Measurements from ENCODE around the gene TNFRSF9. TPM values are rescaled to one million over a fixed set of nuclear protein-coding genes. Genes with fewer than 3 reads are reported as not detected.

The TNFRSF9 gene
- total RNA-seq, 1 donor from 2014 or later: 0.20 TPM

DNA sequence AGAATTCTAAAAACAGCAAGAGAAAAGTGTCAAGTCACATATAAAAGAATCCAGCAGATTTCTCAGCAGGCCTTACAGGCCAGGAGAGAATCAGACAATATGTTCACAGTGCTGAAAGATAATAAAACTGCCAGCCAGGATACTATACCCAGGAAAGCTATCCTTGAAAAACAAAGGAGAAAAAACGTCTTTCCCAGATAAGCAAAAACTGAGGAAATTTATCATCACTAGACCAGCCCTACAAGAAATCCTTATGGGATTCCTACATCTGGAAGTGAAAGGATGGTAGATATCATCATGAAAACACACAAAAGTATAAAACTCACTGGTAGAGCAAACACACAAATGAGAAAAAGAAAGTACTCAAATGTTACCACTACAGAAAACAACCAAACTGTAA, 62.6 kb downstream of the TNFRSF9 start:
- no peak for DNase-seq (ENCODE audit: low read depth, low spot score)

DNA sequence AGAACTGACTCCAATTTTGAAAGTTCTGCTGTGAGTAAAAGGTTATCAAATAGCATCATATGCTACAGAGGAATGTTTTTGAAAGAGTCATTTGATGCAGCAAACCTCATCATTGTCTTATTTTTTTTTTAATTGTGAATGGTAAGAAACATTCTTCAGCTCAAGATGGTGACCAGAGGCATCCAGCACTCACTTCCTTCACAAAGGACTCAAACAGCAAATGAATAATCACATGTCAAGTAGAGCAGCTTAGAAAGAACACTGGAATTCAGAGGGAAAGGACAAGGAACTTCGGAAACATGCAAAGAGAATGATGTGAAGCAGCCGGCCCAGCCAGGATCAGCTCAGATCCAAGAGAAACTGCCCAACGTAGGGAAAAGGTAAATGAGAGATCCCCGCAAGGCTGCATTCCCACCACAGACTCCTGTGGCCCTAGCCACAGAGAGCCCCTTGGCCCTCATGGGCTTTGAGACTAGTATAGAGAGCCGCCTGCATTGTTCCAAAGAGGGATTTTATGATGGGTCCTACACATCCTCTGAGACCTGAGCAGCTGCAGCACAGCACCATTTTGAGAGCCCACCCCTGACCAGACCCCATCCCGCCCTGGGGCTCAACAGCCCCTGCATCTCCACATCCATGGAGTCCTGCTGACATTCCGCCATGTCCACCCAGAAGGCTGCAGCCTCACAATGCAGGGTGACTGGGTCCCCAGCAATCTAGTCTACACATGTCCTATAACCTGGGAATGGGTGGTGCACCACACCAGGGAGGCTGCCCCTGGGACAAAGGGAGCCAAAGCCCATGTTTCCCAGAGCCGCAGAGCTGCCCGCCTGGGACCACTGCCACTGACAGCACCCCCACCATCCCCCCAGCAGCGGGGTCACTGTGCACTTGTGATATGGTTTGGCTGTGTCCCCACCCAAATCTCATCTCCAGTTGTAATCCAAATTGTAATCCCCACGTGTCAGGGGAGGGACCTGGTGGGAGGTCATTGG, 66.5 kb downstream of the TNFRSF9 start:
- DNase-seq (ENCODE audit: low read depth, low spot score): no peak

DNA sequence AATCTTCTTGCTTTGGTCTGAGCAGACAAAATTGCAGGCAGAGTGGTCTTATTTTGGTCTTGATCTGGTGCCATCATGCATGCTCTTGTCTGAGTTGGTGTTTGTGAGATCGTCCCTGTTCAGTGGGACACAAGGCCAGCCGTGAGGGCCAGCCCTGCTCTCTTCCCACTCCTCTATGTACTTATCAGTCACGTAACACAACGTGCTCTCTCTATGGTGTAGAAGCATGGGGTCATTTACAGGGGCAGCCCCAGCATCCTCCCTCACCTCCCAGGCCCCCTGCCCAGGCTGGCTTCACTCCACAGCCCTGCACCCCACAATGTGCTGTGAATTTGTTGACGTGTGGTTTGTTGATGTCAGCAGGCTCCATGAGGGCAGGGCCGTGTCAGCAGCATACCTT, 69.5 kb downstream of the TNFRSF9 start:
- no peak for DNase-seq (ENCODE audit: low read depth, low spot score)

DNA sequence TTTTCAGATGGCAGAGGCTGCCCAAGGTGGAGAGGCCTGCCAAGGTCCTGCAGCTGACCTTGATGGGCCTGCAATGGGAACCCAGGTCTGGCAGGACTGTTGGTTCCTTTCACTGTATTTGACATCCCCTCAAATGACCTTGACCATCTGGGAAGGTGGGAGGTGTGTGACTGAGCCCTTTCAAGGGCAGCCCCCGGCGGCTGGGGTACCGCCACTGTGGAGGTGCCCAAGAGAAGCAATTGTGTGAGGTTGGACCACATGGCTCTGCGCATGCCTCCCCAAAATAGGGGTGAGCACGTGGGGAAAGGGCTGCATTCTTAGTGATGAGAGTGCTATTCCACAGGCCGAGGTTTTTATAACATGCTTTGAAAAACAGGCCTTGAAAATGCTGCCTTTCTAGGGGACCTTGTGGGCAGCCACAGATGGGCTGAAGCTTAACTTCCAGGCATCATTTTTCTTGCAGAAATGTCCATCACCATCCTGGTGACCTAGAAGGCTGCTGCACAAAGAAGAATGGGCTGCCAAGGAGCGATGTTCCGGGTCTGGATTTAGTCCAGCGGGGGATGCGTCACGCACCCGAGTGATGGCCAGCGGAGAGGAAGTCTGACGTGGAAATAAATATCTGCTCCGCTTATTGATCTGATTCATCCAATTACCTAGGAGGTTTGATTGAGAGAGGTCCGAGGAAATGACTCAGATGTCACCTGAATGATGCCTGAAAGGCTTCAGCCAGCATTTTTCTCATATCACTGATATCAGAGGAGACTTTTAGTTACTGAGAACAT, 71.3 kb downstream of the TNFRSF9 start:
- DNase-seq (ENCODE audit: low read depth, low spot score): no peak

DNA sequence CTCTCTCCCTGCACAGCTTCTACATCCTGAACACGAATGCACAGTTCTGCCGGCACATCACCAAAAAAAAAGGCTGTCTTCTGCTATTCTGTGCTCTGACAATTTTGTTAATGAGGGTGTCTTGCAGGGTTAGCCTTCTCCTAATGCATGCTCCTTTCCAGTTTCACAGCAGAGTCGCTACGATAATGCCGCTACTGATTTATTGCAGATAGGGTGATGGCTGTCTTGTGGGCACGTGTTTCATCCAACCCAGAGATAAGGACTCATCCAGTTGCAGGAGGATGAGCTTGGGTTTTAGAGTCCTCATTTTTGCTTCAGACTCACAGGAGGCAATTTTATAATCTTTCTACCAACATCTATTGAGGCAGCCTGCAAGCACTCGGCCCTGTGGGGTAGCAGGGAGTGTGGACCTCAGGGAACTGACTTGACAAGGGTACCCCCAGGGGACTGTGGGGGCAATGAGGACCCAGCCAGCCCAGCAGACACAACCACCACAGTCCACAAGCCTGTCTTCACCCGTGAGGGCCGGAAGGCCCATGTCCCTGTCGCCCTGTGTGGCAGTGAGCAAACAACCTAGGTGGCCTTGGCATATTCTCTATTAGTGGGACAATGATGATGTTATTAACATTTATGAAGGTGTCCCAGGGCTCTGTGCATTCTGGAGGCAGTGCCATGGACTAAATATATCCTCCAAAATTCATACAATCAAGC, 72.4 kb downstream of the TNFRSF9 start:
- no peak for DNase-seq (ENCODE audit: low read depth, low spot score)

DNA sequence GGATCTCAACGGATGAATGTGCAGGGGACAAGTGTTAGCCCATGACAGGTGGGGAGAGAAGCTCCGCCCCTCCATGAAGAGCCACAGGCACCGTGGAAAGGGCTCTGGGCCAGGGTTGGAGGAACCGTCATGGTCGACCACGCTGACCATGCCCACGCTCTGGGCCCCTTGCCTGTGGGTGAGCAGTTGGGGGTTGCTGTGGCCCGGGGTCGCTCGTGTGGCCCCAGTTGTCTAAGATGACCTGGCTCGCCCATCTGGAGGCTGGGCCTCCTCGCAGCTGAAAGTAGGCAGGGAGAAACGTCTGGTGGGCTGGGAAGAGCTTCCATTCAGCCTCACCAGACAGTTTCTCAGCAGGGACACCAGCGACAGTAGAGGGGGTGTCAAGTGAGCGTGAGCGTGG, 74.7 kb downstream of the TNFRSF9 start:
- DNase-seq (ENCODE audit: low read depth, low spot score): no peak

Other genes starting within 250 kb of the TNFRSF9 start
- gene VAMP3, start 169.5 kb downstream of the TNFRSF9 start, total RNA-seq: 96.7 and 103 TPM in 2 replicates
- 1.7 and 1.9 TPM in 2 replicates for gene PER3, start 156.5 kb downstream of the TNFRSF9 start, total RNA-seq
- not detected in 2 replicates for gene UTS2, start 87.8 kb downstream of the TNFRSF9 start, total RNA-seq
- gene PARK7, start 20.9 kb upstream of the TNFRSF9 start, total RNA-seq: 234 and 248 TPM in 2 replicates
- gene ERRFI1, start 85.5 kb upstream of the TNFRSF9 start, total RNA-seq: 42.6 and 51.0 TPM in 2 replicates

All from pulmonary artery endothelial cell (primary cell).